HUES64 (cell line): ENCODE results near the gene PTPN18. TPM values are rescaled to one million over a fixed set of nuclear protein-coding genes. Genes with fewer than 3 reads are reported as not detected.

Source experiments
- H3K27ac ChIP-seq: 2 replicates; pipeline ENCODE4 v1.7.0; 2013; ENCODE audit warnings: low read depth, low read length, inconsistent platforms
- H3K27me3 ChIP-seq: 2 replicates; pipeline ENCODE4 v1.6.1; 2013; ENCODE audit warnings: mild to moderate bottlenecking, low read length; ENCODE audit not compliant: insufficient read depth
- H3K36me3 ChIP-seq: 2 replicates; pipeline ENCODE4 v1.6.1; 2013; ENCODE audit warnings: mild to moderate bottlenecking, low read length; ENCODE audit not compliant: insufficient read depth
- H3K4me1 ChIP-seq: 2 replicates; pipeline ENCODE4 v1.6.1; 2013; ENCODE audit warnings: mild to moderate bottlenecking, low read length, moderate library complexity; ENCODE audit not compliant: insufficient read depth
- H3K4me3 ChIP-seq: 2 replicates; pipeline ENCODE4 v1.5.1; 2013; ENCODE audit warnings: mild to moderate bottlenecking, low read length, moderate library complexity
- H3K9ac ChIP-seq: 2 replicates; pipeline ENCODE4 v1.6.1; 2013; ENCODE audit warnings: mild to moderate bottlenecking, low read depth, low read length
- H3K9me3 ChIP-seq: 2 replicates; pipeline ENCODE4 v1.6.1; 2013; ENCODE audit warnings: low read depth, low read length; ENCODE audit not compliant: insufficient read depth
- whole genome bisulfite sequencing: fragments of 150-250, 120-280 bp; methylation state at CpG from one replicate; pipeline ENCODE4 v1.1.7; 2013; ENCODE audit warnings: missing lambda C conversion rate; 5-methylcytosine and 5-hydroxymethylcytosine counted together
- polyA plus RNA-seq, 2 experiments: library from polyadenylated mRNA; stranded (reverse); fragments of 50-300 nt; gene quantifications; one replicate each; pipeline ENCODE4 v1.2.3, GENCODE V29; 2013

Gene PTPN18
- polyA plus RNA-seq (2013, experiment 1 of 2): 5.7 TPM
- 9.7 TPM for polyA plus RNA-seq (2013, experiment 2 of 2)

DNA sequence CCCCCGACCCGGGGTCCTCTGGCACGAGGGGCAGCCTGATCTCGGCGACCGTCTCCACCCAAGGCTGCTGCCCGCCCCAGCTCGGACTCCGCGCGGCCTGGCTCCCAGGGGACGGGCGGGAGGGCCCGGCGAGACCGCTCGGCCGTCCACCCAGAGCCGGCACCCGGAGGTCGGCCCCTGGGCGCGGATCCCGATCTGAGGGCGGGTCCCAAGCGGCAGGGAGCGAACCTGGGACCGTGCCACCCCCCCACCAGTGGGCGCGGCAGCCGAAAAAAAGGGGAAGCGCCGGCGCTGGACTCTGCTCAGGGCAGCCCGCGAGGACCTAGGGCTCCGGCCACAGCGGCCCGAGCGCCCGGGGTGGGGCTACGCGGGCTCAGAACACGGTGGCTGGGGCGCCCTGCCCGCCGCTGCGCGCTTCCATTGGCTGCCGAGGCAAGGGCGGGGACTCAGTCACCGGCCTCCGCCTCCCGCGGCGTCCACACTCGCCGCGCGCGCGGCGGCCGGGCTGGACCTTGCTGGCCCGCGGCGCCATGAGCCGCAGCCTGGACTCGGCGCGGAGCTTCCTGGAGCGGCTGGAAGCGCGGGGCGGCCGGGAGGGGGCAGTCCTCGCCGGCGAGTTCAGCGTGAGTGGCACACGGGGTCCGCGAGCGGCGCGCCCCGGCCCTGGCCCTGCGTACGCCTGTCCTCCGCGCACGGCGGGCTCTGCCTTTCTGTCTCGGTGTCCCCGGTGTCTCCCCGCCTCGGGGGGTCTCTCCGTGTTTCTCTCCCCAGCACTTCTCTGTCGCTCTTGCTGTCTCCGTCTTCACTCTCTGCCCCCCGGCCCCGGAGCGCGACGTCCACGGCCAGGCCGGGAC is at the start of gene PTPN18:
TSS of gene PTPN18 (plus strand) at position 479 of the 854 bp plus-strand sequence. CDS start at position 531, 52 bp downstream.
- Histone ChIP-seq H3K4me3 (peak within 1 kb of the TSS; percentile 65), H3K9me3 (no peaks in the 10 kb centered on the region), H3K4me1 (peaks cover 8% of the 10 kb centered on the region; the same call in 1 of the 2 replicates), H3K27me3 (peaks cover 42% of the 10 kb centered on the region), H3K36me3 (no peaks in the 10 kb centered on the region), H3K9ac (peak within 1 kb of the TSS; percentile 43), H3K27ac (no peak within 1 kb of the TSS)
- WGBS: under 1% methylated on average over 107 of the region's 107 CpGs

- Histone ChIP-seq H3K27ac (no peak overlapping the region), H3K36me3 (no peaks in the 10 kb centered on the region), H3K27me3 (peaks cover 4% of the 10 kb centered on the region), H3K4me1 (no peaks in the 10 kb centered on the region), H3K9me3 (no peaks in the 10 kb centered on the region), H3K9ac (no peak overlapping the region), H3K4me3 (no peak overlapping the region)
- WGBS: 94% methylated on average over 4 of the region's 4 CpGs
These were observed 48.0 kb upstream of the PTPN18 start for GRCh38 chr2:130307850-130308249.

GRCh38 chr2:130310881-130311280 is 45.0 kb upstream of the PTPN18 start:
- Histone ChIP-seq H3K4me1 (no peaks in the 10 kb centered on the region), H3K9me3 (no peaks in the 10 kb centered on the region), H3K4me3 (no peak overlapping the region), H3K27ac (no peak overlapping the region), H3K36me3 (no peaks in the 10 kb centered on the region), H3K27me3 (peaks cover 4% of the 10 kb centered on the region; the same call in 1 of the 2 replicates), H3K9ac (no peak overlapping the region)

GRCh38 chr2:130313812-130314334 is 42.0 kb upstream of the PTPN18 start:
- Histone ChIP-seq H3K36me3 (no peaks in the 10 kb centered on the region), H3K9me3 (no peaks in the 10 kb centered on the region), H3K4me3 (no peak overlapping the region), H3K9ac (no peak overlapping the region), H3K27me3 (peaks cover 2% of the 10 kb centered on the region; the same call in 1 of the 2 replicates), H3K27ac (no peak overlapping the region), H3K4me1 (no peaks in the 10 kb centered on the region)
- WGBS: 93% methylated on average over 12 of the region's 12 CpGs

DNA sequence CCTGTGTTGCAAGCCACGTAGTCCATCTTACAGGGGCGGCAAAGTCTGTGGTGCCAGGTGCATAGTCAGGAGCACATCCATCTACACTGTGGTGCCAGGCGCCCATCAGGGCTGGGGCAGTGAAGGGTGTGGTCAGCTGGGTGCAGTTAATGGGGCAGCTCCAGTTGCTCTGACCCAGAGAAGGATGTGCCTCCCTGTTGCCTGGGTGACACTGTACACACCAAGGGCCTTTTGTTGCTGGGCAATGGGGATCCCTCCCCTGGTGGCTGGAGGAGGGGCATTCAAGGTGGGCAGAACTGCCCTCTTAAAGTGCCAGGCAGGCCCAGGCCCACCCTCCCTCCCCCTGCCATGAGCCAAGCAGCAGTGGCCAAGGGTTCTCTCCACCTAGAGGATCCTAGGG is 41.5 kb upstream of the PTPN18 start:
- no peak overlapping the region for H3K27ac ChIP-seq
- WGBS: 92% methylated on average over 3 of the region's 3 CpGs
- no peak overlapping the region for H3K4me3 ChIP-seq
- no peak overlapping the region for H3K9ac ChIP-seq
- no peaks in the 10 kb centered on the region for H3K9me3 ChIP-seq
- H3K4me1 ChIP-seq: no peaks in the 10 kb centered on the region
- peaks cover 2% of the 10 kb centered on the region; the same call in 1 of the 2 replicates for H3K27me3 ChIP-seq
- no peaks in the 10 kb centered on the region for H3K36me3 ChIP-seq

DNA sequence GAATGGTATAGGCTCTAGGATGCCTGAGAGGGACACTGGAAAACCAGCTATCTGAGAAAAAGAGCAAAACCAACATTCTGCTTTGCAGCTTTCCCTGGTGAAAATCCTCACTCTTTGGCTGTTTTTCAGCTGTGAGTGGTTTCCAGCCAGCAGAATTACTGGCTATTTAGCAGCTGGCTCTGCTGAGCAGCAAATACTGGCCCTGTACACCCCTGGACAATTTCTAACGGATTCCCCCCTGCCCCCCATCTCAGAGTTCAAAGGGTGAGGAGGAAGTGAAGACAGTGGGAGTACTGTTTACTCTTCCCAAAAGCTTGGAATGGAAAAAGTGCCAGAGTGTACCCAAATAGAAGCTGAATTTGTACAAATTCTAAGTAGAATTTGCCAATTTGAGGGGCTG is 39.3 kb upstream of the PTPN18 start:
- no peaks in the 10 kb centered on the region for H3K27me3 ChIP-seq
- no peaks in the 10 kb centered on the region for H3K36me3 ChIP-seq
- no peaks in the 10 kb centered on the region for H3K4me1 ChIP-seq
- no peak overlapping the region for H3K9ac ChIP-seq
- no peak overlapping the region for H3K27ac ChIP-seq
- no peaks in the 10 kb centered on the region for H3K9me3 ChIP-seq
- 80% methylated on average over 1 of the region's 1 CpG for WGBS
- H3K4me3 ChIP-seq: no peak overlapping the region

GRCh38 chr2:130318906-130319305 is 37.0 kb upstream of the PTPN18 start:
- Histone ChIP-seq H3K4me1 (no peaks in the 10 kb centered on the region), H3K9me3 (no peaks in the 10 kb centered on the region), H3K27me3 (no peaks in the 10 kb centered on the region), H3K27ac (no peak overlapping the region), H3K36me3 (no peaks in the 10 kb centered on the region), H3K4me3 (no peak overlapping the region), H3K9ac (no peak overlapping the region)
- WGBS: 84% methylated on average over 7 of the region's 7 CpGs

DNA sequence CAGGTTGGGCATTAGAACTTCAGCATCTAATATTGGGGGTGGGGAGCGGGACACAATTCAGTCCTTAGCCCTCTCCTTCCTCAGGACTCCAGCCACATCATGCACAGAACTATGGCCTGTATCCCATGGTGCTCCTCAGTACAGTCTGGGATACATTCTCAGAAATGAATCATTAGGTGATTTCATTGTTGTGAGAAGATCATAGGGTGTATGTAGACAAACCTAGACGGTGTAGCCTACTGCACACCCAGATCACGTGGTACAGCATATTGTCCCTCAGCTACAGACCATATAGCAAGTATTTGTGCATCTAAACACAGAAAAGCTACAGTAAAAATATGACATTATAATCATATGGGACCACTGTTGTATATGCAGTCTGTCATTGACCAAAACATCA is 36.3 kb upstream of the PTPN18 start:
- H3K9ac ChIP-seq: no peak overlapping the region
- H3K4me1 ChIP-seq: no peaks in the 10 kb centered on the region
- H3K9me3 ChIP-seq: no peaks in the 10 kb centered on the region
- no peaks in the 10 kb centered on the region for H3K27me3 ChIP-seq
- 95% methylated on average over 3 of the region's 3 CpGs for WGBS
- H3K4me3 ChIP-seq: no peak overlapping the region
- H3K36me3 ChIP-seq: no peaks in the 10 kb centered on the region
- H3K27ac ChIP-seq: no peak overlapping the region

GRCh38 chr2:130327703-130328527 is 27.9 kb upstream of the PTPN18 start:
- H3K36me3 ChIP-seq: no peaks in the 10 kb centered on the region
- no peaks in the 10 kb centered on the region for H3K9me3 ChIP-seq
- H3K27me3 ChIP-seq: peaks cover 10% of the 10 kb centered on the region
- peak overlapping the region; percentile 38; the same call in 1 of the 2 replicates for H3K9ac ChIP-seq
- H3K4me3 ChIP-seq: 0 out of 2 replicates have a peak overlapping the region, but pooled peaks have one; percentile 5
- WGBS: 66% methylated on average over 43 of the region's 43 CpGs
- no peak overlapping the region for H3K27ac ChIP-seq
- H3K4me1 ChIP-seq: peaks cover 9% of the 10 kb centered on the region; the same call in 1 of the 2 replicates

DNA sequence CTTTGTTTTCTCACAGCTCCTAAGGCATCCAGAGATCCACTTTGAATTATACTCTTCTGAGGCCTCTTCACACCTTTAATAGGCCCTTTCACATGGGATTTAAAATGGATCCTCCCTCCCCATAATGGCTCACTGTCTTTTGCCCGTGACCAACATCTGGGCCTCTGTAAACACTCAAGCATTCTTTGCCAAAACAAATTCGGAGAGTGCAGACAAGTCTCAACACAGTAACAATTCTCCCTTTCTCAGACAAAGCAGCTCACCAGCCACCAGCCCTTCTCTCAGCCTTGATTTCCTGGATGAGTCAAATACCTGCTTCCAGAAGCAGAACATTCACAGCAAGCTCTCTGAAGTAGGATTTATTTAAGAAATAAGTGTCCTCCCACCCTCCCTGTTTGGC is 27.1 kb upstream of the PTPN18 start:
- no peak overlapping the region for H3K4me3 ChIP-seq
- H3K27me3 ChIP-seq: peaks cover 10% of the 10 kb centered on the region

More for the DNA sequence above, 27.1 kb upstream of the PTPN18 start:
- peak overlapping the region; percentile 38; the same call in 1 of the 2 replicates for H3K9ac ChIP-seq
- 33% methylated on average over 2 of the region's 2 CpGs for WGBS
- H3K36me3 ChIP-seq: no peaks in the 10 kb centered on the region
- no peak overlapping the region for H3K27ac ChIP-seq
- H3K4me1 ChIP-seq: peaks cover 9% of the 10 kb centered on the region; the same call in 1 of the 2 replicates
- no peaks in the 10 kb centered on the region for H3K9me3 ChIP-seq
